ENCODE data around the gene MAML2. TPM values are rescaled to one million over a fixed set of nuclear protein-coding genes. Genes with fewer than 3 reads are reported as not detected.
A peak's percentile ranks its signal among the peaks of the same experiment; 100 is the strongest.

MAML2 gene
- total and polyA plus RNA-seq, 2 experiments from 2014 or later = 2.0 to 7.1 TPM

DNA sequence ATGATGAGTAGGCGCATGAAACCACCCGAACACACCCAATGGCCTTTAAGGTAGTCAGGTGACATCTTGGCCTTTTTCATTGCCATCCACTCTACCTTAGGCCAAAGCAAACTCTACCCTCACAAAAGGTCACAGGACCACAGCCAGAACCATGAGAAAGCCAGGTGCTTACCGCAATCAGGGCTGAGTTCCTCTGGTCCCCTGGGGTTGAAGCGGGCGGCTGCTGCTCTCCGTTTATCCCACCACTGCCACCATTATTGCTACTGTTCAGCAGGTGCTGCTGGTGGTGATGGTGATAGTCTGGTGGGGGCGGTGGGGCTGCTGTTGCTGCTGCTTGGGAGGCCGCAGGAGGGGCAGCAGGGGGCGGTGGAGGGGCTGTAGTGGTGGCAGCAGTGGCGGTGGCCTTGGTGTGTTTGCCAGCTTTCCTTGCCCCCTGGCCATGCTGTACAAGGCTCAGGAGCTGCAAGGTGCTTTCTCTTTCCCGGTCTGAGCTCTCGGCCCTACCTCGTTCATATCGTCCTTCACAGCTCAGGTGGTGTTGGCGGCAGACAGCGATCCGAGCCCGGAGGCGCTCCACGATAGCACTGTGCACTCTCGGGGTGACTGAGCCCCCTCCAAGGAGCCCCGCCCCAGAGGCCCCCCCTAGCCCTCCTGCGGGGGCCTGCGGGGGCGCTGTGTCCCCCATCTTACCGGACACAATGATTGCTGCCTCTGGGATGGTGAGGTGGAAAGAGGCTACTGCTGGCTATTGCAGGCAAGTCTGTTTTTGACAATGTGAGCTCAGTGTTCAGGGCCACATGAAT, 1.6 kb downstream of the MAML2 start:
- no peaks in the 10 kb centered on the region for H4K20me1 ChIP-seq (replicated peaks; ENCODE audit: insufficient read depth)
- peaks cover 49% of the 10 kb centered on the region for H3K79me2 ChIP-seq (replicated peaks; ENCODE audit: insufficient read depth)
- H3K4me3 ChIP-seq = peak overlapping the region; percentile 72
- TF ChIP-seq, protein P1, sequence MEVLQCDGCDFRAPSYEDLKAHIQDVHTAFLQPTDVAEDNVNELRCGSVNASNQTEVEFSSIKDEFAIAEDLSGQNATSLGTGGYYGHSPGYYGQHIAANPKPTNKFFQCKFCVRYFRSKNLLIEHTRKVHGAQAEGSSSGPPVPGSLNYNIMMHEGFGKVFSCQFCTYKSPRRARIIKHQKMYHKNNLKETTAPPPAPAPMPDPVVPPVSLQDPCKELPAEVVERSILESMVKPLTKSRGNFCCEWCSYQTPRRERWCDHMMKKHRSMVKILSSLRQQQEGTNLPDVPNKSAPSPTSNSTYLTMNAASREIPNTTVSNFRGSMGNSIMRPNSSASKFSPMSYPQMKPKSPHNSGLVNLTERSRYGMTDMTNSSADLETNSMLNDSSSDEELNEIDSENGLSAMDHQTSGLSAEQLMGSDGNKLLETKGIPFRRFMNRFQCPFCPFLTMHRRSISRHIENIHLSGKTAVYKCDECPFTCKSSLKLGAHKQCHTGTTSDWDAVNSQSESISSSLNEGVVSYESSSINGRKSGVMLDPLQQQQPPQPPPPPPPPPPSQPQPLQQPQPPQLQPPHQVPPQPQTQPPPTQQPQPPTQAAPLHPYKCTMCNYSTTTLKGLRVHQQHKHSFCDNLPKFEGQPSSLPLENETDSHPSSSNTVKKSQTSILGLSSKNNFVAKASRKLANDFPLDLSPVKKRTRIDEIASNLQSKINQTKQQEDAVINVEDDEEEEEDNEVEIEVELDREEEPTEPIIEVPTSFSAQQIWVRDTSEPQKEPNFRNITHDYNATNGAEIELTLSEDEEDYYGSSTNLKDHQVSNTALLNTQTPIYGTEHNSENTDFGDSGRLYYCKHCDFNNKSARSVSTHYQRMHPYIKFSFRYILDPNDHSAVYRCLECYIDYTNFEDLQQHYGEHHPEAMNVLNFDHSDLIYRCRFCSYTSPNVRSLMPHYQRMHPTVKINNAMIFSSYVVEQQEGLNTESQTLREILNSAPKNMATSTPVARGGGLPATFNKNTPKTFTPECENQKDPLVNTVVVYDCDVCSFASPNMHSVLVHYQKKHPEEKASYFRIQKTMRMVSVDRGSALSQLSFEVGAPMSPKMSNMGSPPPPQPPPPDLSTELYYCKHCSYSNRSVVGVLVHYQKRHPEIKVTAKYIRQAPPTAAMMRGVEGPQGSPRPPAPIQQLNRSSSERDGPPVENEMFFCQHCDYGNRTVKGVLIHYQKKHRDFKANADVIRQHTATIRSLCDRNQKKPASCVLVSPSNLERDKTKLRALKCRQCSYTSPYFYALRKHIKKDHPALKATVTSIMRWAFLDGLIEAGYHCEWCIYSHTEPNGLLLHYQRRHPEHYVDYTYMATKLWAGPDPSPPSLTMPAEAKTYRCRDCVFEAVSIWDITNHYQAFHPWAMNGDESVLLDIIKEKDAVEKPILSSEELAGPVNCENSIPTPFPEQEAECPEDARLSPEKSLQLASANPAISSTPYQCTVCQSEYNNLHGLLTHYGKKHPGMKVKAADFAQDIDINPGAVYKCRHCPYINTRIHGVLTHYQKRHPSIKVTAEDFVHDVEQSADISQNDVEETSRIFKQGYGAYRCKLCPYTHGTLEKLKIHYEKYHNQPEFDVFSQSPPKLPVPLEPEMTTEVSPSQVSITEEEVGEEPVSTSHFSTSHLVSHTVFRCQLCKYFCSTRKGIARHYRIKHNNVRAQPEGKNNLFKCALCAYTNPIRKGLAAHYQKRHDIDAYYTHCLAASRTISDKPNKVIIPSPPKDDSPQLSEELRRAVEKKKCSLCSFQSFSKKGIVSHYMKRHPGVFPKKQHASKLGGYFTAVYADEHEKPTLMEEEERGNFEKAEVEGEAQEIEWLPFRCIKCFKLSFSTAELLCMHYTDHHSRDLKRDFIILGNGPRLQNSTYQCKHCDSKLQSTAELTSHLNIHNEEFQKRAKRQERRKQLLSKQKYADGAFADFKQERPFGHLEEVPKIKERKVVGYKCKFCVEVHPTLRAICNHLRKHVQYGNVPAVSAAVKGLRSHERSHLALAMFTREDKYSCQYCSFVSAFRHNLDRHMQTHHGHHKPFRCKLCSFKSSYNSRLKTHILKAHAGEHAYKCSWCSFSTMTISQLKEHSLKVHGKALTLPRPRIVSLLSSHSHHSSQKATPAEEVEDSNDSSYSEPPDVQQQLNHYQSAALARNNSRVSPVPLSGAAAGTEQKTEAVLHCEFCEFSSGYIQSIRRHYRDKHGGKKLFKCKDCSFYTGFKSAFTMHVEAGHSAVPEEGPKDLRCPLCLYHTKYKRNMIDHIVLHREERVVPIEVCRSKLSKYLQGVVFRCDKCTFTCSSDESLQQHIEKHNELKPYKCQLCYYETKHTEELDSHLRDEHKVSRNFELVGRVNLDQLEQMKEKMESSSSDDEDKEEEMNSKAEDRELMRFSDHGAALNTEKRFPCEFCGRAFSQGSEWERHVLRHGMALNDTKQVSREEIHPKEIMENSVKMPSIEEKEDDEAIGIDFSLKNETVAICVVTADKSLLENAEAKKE (CRISPR knock-in tag; IDR thresholded peaks at IDR 0.05) = no peak
- TF ChIP-seq, protein P2, sequence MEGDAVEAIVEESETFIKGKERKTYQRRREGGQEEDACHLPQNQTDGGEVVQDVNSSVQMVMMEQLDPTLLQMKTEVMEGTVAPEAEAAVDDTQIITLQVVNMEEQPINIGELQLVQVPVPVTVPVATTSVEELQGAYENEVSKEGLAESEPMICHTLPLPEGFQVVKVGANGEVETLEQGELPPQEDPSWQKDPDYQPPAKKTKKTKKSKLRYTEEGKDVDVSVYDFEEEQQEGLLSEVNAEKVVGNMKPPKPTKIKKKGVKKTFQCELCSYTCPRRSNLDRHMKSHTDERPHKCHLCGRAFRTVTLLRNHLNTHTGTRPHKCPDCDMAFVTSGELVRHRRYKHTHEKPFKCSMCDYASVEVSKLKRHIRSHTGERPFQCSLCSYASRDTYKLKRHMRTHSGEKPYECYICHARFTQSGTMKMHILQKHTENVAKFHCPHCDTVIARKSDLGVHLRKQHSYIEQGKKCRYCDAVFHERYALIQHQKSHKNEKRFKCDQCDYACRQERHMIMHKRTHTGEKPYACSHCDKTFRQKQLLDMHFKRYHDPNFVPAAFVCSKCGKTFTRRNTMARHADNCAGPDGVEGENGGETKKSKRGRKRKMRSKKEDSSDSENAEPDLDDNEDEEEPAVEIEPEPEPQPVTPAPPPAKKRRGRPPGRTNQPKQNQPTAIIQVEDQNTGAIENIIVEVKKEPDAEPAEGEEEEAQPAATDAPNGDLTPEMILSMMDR (conservative IDR thresholded peaks at IDR 0.05; ENCODE audit: low read depth in 2 of 2) = peak; percentile 38 to 39; a peak in 3 of 4 replicates
- ATAC-seq (peak; percentile 42), DNase-seq (ENCODE audit: low spot score) (peak; percentile 56)
- H3F3A ChIP-seq (replicated peaks; ENCODE audit: low read depth) = no peaks in the 10 kb centered on the region
- peaks cover 6% of the 10 kb centered on the region for H3K27me3 Mint-ChIP-seq (ENCODE audit: insufficient read depth, low read depth, poor library complexity)
- no peaks in the 10 kb centered on the region for H3K36me3 Mint-ChIP-seq (ENCODE audit: low read depth)
- no peak overlapping the region for H2AFZ ChIP-seq
- peaks cover 47% of the 10 kb centered on the region for H3K4me1 ChIP-seq (ENCODE audit: insufficient read depth)
- H3K36me3 ChIP-seq (ENCODE audit: insufficient read depth) = no peaks in the 10 kb centered on the region
- H3K4me3 Mint-ChIP-seq = peak overlapping the region; percentile 89
- H3K4me2 ChIP-seq = peak overlapping the region; percentile 91
- H3K4me1 Mint-ChIP-seq = peaks cover 51% of the 10 kb centered on the region
- H3K9me2 ChIP-seq (ENCODE audit: insufficient read depth) = no peaks in the 10 kb centered on the region
- no peak overlapping the region for H3K27ac Mint-ChIP-seq
- peaks cover 8% of the 10 kb centered on the region; the same call in 1 of the 2 replicates for H3K27me3 ChIP-seq (ENCODE audit: insufficient read depth)
- no peak overlapping the region for H3K27ac ChIP-seq (ENCODE audit: low read depth)
- no peaks in the 10 kb centered on the region for H3K9me3 Mint-ChIP-seq

Measured in GM23338 (cell line).